Stimulated activated naive CD8-positive, alpha-beta T cell treated with anti-CD3 and anti-CD28 coated beads, Interleukin-15, Interleukin-2, amounts not matched to agents 100 ng/mL and 50 ng/mL, for 24 hours (primary cell): ENCODE data around the gene ZNF699.
"Not testable (repeated sequence)": the region's sequence is repeated elsewhere in the genome, so short reads cannot be mapped to it uniquely, and the experiment has no call there.

Source experiments
- H3K27ac Mint-ChIP-seq: one replicate; pipeline ENCODE4 v1.8.0; 2021; ENCODE audit warnings: mild to moderate bottlenecking, mixed read lengths
- H3K27me3 Mint-ChIP-seq: one replicate; pipeline ENCODE4 v1.8.0; 2021; ENCODE audit warnings: mixed read lengths
- H3K36me3 Mint-ChIP-seq: one replicate; pipeline ENCODE4 v1.8.0; 2021; ENCODE audit warnings: low read depth, mixed read lengths
- H3K4me1 Mint-ChIP-seq: one replicate; pipeline ENCODE4 v1.8.0; 2021; ENCODE audit warnings: low read depth, mixed read lengths
- H3K4me3 Mint-ChIP-seq: one replicate; pipeline ENCODE4 v1.8.0; 2021; ENCODE audit warnings: mild to moderate bottlenecking, mixed read lengths
- H3K9me3 Mint-ChIP-seq: one replicate; pipeline ENCODE4 v1.8.0; 2021; ENCODE audit warnings: mixed read lengths

ZNF699 gene

DNA sequence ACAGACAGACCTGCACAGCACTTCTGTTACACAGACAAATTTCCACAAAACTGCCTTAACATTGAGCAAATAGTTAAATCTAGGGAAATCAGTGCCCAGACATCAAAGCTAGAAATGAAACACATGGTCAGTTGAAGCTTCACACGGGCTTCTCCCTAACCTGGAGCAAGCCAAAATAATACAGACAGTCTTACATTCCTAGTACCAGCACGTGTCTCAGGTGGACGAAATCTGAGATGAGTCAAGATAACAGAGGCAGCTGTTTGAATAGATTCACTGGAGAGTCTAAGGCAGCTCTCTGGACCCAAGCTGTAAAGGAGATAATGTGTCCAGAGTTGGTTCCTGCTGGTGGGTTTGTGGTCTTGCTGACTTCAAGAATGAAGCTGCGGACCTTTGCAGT, 4.1 kb upstream of the ZNF699 start:
- Mint-ChIP-seq H3K9me3 (peaks cover 17% of the 10 kb centered on the region), H3K4me3 (no peak overlapping the region), H3K27me3 (no peaks in the 10 kb centered on the region), H3K27ac (no peak overlapping the region), H3K36me3 (no peaks in the 10 kb centered on the region), H3K4me1 (peaks cover 9% of the 10 kb centered on the region)

DNA sequence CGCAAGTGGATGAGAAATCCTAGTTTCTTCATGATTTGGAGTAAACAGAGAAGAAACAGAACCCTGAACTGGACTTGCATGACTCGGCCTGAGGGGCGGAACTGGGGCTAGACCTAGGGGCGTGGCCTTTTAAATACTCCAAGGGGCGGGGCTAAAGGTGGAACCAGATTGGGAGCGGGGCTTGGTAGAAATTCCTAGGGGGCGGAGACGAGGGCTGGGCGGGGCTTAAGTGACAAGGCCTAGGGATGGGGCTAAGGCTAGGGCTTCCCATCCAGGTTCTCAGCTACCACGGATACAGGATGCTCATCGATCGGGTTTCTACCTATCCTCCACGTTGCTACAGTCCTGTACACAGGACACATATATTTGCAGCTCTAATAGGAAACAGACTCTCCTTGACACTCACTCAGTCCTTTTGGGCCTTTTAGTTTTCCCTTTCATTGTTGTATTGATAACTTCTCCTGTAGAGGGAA, 372 bp upstream of the ZNF699 start:
- Mint-ChIP-seq H3K36me3 (peaks cover 10% of the 10 kb centered on the region), H3K27me3 (no peaks in the 10 kb centered on the region), H3K4me3 (peak overlapping the region; percentile 97), H3K9me3 (peaks cover 13% of the 10 kb centered on the region), H3K27ac (peak overlapping the region; percentile 98), H3K4me1 (peaks cover 20% of the 10 kb centered on the region)

DNA sequence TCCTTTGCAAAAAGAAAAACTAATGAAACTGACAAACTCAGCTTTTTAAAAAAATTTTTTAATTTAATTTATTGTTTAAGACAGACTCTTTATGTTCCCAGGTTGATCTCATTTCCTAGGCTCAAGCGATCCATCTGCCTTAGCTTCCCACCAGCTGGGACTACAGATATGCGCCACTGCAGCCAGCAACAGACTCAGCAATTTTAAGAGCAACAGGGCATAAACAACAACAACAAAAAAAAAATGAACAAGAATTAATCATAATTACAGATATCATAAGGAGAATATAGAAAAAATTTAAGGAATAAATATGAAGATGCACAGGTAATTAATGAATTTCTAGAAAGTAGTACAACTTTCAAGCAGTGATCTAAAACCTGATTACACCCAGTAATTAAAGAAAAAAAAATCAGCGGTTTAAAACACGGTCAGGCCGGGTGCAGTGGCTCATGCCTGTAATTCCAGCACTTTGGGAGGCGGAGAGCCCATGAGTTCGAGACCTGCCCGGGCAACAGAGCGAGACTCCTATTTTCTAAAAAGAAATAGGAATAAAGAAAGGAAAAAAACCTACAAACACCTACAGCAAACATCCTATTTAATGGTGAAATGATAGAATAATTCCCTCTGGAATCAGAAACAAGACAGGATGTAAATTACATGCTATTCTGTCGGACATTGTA, 1.4 kb downstream of the ZNF699 start:
- H3K36me3 Mint-ChIP-seq: peaks cover 28% of the 10 kb centered on the region
- peak overlapping the region; percentile 91 for H3K27ac Mint-ChIP-seq
- H3K27me3 Mint-ChIP-seq: no peaks in the 10 kb centered on the region
- H3K4me1 Mint-ChIP-seq: peaks cover 20% of the 10 kb centered on the region
- H3K4me3 Mint-ChIP-seq: peak overlapping the region; percentile 97
- H3K9me3 Mint-ChIP-seq: peaks cover 14% of the 10 kb centered on the region

DNA sequence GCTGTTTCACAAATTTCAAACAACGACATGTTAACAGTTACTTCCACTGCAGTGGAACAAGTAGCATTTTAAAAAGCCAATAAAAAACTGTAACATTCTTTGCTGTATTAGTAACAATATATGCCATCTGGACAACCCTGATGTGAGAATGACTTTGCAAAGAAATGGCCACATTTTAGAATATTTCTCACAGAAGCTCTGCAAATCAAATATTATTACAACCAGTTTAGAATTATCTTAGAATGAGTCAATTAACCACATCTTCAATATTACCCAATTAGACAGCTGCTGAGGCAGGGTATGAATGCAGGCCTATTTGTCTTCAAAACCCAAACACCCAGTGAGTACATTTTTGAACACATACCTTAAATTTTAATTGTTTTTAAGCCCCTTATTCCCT, 3.2 kb downstream of the ZNF699 start:
- no peaks in the 10 kb centered on the region for H3K27me3 Mint-ChIP-seq
- H3K36me3 Mint-ChIP-seq: peaks cover 46% of the 10 kb centered on the region
- peaks cover 20% of the 10 kb centered on the region for H3K4me1 Mint-ChIP-seq
- no peak overlapping the region for H3K4me3 Mint-ChIP-seq
- no peak overlapping the region for H3K27ac Mint-ChIP-seq
- peaks cover 13% of the 10 kb centered on the region for H3K9me3 Mint-ChIP-seq

DNA sequence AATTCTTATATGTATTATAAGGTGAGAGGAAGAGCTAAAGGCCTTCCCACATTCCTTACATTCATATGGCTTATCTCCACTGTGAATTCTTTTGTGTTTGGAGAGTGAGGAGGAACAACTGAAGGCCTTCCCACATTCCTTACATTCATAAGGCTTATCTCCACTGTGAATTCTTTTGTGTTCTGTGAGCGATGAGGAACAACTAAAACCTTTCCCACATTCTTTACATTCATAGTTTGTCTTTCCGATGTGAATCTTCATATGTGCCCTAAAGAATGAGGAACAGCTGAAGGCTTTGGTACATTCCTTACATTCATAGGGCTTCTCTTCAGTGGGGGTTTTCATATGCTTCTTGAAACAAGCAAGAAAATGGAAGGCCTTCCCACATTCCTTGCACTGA, 13.3 kb downstream of the ZNF699 start:
- Mint-ChIP-seq H3K9me3 (peaks cover 58% of the 10 kb centered on the region), H3K4me1 (no peaks in the 10 kb centered on the region), H3K27ac (no peak overlapping the region), H3K4me3 (no peak overlapping the region), H3K27me3 (no peaks in the 10 kb centered on the region), H3K36me3 (peaks cover 91% of the 10 kb centered on the region)

DNA sequence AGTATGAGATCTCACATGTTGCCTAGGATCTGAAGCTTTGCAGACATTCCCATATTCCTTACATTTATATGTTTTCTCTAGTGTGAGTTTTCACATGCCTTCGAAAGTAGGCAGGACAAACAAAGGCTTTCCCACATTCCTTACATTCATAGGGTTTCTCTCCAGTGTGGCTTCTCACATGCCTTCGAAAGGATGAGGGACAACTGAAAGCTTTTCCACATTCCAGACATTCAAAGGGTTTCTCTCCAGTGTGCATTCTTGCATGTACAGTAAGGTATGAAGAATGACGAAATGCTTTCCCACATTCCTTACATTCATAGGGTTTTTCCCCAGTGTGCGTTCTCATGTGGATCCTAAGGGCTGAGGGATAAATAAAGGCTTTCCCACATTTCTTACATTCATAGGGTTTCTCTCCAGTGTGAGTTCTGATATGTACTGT, 14.2 kb downstream of the ZNF699 start:
- Mint-ChIP-seq H3K27me3 (no peaks in the 10 kb centered on the region), H3K4me1 (no peaks in the 10 kb centered on the region), H3K4me3 (no peak overlapping the region), H3K36me3 (peaks cover 89% of the 10 kb centered on the region), H3K9me3 (peaks cover 51% of the 10 kb centered on the region), H3K27ac (no peak overlapping the region)

DNA sequence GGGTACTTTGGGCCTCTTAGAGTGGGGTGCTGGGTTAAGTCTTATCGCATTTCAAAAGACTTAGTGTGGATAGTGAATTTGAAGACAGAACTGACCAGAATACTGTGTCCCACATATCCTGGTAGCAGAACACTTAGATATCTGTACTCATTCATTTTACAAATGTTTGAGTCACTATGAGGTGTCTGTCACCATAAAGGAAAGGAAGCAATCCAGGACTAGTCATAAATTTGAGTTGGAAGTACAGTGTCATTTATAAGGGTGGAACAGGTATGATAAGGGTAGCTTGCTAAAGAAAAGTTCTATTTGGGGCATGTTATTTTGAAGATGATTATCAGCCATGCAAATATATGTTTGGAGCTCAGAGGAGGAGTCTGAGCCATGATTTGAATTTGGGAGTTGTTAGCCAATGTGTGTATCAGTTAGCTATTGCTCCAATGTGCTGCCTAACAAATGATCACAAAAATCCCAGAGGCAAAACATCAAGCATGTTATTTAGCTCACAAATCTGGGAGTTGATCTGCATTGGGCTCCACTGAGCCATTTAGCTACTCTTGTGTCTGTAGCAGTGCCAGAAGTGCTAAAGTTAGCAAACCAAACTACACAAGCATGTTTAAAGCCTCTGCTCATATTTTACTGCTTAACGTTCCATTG, 20.3 kb downstream of the ZNF699 start:
- H3K27me3 Mint-ChIP-seq: no peaks in the 10 kb centered on the region
- H3K4me3 Mint-ChIP-seq: no peak overlapping the region
- H3K27ac Mint-ChIP-seq: no peak overlapping the region
- peaks cover 27% of the 10 kb centered on the region for H3K9me3 Mint-ChIP-seq
- H3K4me1 Mint-ChIP-seq: no peaks in the 10 kb centered on the region
- H3K36me3 Mint-ChIP-seq: peaks cover 66% of the 10 kb centered on the region

DNA sequence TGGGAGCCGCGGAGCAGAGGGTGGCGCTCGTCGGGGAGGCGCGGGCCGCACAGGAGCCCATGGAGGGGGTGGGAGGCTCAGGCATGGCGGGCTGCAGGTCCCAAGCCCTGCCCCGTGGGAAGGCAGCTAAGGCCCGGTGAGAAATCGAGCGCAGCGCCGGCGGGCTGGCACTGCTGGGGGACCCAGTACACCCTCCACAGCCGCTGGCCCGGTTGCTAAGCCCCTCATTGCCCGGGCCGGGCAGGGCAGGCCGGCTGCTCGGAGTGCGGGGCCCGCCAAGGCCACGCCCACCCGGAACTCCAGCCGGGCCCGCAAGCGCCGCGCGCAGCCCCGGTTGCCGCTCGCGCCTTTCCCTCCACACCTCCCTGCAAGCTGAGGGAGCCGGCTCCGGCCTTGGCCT, 26.2 kb downstream of the ZNF699 start:
- peak overlapping the region; percentile 56 for H3K4me3 Mint-ChIP-seq

DNA sequence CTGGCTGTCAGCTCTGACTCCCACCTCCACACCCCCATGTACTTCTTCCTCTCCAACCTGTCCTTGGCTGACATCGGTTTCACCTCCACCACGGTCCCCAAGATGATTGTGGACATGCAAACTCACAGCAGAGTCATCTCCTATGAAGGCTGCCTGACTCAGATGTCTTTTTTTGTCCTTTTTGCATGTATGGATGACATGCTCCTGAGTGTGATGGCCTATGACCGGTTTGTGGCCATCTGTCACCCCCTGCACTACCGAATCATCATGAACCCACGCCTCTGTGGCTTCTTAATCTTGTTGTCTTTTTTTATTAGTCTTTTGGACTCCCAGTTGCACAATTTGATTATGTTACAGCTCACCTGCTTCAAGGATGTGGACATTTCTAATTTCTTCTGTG, 58.4 kb downstream of the ZNF699 start:
- no peak overlapping the region for H3K27ac Mint-ChIP-seq
- no peak overlapping the region for H3K4me3 Mint-ChIP-seq
- no peaks in the 10 kb centered on the region for H3K4me1 Mint-ChIP-seq
- peaks cover 23% of the 10 kb centered on the region for H3K27me3 Mint-ChIP-seq
- H3K9me3 Mint-ChIP-seq: peaks cover 7% of the 10 kb centered on the region
- H3K36me3 Mint-ChIP-seq: no peaks in the 10 kb centered on the region

More for the DNA sequence above, 26.2 kb downstream of the ZNF699 start:
- Mint-ChIP-seq H3K9me3 (peaks cover 14% of the 10 kb centered on the region), H3K36me3 (peaks cover 32% of the 10 kb centered on the region), H3K27me3 (peaks cover 13% of the 10 kb centered on the region)
- H3K4me1 Mint-ChIP-seq, H3K27ac Mint-ChIP-seq: not testable (repeated sequence)

DNA sequence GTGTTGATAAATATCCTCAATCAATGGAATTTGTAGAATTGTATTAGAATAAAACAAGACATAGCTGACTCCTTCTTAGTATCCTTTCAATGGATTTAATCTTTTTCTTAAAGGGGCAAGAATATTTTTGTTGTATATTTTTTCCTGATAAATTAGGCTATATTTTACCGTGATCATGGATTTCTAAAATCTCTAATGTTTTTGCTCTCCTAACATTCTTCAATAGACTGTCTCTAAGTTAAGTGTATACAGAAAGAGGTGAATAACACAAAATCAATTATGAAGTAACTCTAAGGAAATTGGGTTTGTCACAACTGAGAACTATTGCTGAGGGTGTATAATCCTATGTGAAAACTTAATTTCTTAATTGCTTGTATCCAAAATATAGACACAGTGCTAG, 59.0 kb downstream of the ZNF699 start, which contains the start of gene OR7E24:
Gene OR7E24 (plus strand): TSS at position 301 of the 400 bp plus-strand sequence. CDS start 114 bp downstream, outside the sequence.
- no peaks in the 10 kb centered on the region for H3K4me1 Mint-ChIP-seq
- H3K9me3 Mint-ChIP-seq: peaks cover 7% of the 10 kb centered on the region
- H3K36me3 Mint-ChIP-seq: no peaks in the 10 kb centered on the region
- H3K27me3 Mint-ChIP-seq: peaks cover 23% of the 10 kb centered on the region
- H3K27ac Mint-ChIP-seq: no peak within 1 kb of the TSS
- no peak within 1 kb of the TSS for H3K4me3 Mint-ChIP-seq
